Amniotic stem cell (primary cell): Measurements from ENCODE around the gene CASZ1.

ENCODE experiments used
- DNase-seq: peaks from one replicate; lab custom pipeline; 2025; lab: John Stamatoyannopoulos, UW

Gene CASZ1

DNA sequence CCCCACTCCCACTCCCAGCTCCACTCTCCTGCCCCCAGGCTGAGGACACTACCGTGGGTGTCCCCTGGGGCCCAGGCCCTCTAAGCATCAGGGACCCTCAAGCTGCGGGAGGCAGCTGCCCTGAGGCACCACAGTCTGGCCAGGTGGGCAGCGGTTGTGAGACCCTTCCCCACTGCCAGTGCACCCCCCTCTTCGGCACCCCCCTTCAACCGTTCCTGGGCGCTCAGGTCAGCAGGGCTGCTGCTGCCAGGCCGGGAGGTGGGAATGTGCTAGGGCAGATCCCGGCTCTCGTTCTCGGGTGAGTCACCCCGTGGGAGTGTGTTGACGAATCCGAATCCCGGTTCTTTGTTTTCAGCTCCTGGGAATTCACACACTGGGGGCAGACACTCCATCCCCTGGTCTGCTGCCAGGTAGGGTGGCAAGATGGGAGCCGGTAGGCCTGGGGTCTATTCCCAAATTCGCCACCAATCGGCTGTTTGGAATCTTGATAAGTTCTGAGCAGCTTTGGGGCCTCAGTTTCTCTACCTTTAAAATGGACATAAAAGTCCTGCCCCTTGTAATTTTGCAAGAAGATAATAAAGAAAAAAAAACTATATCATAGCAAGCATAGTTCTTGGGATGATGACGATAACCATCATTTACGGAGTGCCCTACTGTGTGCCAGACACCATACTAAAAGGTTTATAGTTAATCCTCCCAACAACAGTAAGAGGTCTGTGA lies 28.5 kb upstream of the CASZ1 start:
- DNase-seq: peak; percentile 27

GRCh38 chr1:10823000-10823401 lies 26.6 kb upstream of the CASZ1 start:
- no peak for DNase-seq

DNA sequence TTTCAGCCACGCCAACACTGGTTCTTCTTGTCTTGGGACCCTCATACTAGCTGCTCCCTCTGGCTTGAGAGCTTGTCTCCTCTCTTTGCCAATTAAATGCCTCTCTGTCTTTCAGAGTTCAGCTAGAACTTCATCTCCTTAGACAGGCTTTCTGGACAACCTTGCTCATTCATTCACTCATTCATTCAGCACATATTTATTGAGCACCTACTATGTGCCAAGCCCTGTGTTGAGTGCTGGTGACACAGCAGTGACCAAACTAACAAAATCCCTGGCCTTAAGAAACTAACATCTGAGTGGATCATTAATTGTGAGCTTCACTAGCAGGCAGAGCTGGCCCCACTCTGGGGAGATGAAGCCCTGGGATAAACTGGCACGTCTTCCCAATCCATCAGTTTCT lies 24.9 kb upstream of the CASZ1 start:
- DNase-seq: no peak

- no peak for DNase-seq
Observed at GRCh38 chr1:10820422-10820821, 24.0 kb upstream of the CASZ1 start.

DNA sequence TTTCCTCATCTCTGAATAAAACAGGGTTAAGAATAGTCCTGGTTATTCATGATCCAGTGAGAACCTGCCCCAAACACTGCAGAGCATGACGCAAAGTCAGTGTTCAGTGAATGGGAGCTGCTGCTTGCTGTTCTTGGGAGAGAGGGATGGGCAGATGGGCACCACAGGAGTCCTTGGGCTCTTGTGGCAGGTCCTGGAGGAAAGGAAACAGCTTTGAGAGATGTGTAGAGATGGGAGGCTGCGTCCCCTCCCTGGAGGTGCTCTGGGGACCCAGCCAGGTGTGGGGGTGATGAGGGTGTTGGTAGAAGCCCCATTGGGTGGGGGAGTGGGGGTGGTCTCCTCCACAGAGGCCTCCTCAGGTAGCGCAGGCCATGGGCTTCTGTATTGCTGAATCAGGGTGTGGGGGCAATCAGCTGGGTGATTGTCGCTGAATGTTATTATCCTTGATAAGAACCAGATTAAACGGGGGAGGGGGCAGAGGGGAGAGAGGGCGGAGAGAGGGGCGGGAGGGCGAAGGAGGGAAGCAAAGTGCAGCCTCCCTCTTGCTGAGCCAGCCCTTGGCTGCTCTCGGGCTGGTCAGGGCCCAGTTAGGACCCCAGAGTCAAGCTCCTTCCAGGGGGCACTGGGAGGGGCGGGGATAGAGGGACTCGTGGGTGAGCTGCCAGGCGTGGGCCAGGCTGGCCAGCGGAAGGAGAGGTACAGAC lies 22.9 kb upstream of the CASZ1 start:
- no peak for DNase-seq

DNA sequence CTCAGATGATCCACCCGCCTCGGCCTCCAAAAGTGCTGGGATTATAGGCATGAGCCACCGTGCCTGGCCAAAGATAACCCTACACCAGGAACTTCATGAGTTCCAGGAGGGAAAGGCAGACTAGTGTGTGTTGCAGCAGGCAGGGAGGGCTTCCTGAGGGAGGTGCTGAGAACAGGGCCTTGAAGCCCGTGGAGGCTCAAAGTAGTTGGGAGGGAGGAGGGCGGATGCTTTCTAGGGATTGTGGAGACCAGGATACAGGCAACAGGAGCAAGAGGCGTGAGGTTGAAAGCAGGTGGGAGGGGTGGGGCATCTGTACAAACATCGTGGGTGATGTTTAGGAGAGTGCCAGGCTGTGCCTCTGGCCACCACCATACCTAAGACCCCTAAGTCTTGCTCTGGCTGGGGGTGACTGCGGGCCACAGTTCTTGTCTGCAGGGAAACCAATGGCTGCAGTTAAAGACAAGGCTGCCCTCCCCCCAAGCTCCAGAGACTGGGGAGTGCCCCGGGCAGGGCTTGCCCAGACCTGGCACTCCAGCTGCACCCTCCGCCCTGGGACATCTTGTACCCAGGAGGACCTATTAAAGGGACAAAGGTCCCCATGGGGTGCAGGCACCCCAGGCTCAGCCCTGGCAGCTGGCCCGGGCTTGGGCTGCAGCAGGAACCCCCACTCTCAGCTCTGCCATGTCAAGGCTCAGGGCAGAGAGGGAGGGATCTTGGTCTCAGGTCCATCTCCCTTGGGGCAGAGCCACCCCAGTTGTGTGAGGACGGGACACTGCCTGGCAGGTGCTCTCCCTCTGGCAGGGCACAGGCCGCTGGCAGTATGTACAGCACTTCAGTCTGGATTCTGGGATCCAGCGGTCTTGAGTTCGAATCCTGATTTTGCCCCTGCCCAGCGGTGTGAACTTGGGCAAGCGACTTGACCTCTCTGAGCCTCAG lies 22.1 kb upstream of the CASZ1 start:
- DNase-seq: no peak

DNA sequence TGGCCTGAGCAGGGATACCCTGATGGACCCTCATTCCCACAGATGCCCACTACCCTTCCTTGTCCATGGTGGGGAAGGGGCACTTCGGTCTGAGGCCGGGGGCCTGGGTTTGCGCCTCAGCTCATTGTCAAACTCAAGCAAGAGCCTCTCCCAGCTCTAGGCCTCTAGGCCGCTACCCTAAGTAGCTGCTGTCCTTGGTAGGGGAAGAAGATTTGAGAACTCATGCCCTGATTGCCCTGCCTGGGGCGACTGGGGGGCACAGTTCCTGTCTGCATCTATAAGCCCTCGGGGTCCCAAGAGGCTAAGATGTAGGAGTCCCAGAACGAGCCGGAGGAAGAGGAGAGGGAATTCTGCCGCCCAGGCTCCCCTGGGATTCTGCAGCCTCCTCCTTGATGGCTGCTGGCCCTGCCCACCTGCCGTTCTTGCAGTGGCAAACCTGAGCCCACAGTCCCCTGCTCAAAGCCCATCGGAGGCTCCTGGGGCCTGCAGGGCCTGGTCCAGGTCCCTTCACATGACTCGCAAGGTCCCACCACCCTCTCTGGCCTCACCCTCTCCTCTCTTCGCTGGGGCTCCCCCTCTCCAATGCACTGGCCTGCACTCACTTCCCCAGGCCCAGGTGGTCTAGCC lies 20.4 kb upstream of the CASZ1 start:
- no peak for DNase-seq

- no peak for DNase-seq
Observed at GRCh38 chr1:10816233-10816632, 19.8 kb upstream of the CASZ1 start.

DNA sequence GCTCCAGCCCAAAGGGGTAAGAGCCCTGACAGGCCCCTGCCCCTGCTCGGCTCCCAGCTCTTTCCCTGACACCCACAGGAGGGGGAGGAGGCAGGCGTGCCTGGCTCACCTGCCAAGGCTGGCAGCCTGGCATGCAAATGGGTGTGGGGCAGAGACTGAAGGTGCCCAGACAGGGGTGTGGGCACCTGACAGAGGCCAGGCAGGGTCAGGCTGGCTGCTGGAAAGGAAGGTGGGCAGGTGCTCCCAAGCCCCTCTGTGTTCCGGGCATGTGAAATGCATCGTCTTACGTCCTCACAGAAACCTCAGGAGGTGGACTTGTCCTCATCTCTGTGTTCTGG lies 19.4 kb upstream of the CASZ1 start:
- no peak for DNase-seq

- no peak for DNase-seq
Observed at GRCh38 chr1:10814976-10815857, 18.8 kb upstream of the CASZ1 start.

- DNase-seq: no peak
Observed at GRCh38 chr1:10814312-10814711, 17.9 kb upstream of the CASZ1 start.

DNA sequence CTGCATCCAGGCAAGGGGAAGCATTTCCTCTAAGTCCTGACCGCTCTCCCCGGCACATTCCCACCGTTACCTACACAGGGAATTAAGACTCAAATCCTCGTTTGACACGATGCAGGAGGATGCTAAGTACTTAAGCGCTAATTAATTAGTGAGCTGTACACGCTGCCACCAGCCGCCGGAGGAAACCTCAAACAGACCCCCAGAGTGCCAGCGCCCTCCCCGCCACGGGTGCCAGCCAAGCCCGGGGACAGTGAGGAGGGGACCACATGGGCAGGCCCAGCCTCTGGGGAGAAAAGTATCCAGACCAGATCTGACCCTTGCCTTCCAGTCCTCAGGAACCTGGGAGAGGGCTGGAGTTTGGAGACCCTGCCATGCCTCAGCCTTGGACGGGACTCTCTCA lies 17.4 kb upstream of the CASZ1 start:
- no peak for DNase-seq

- DNase-seq: no peak
Observed at GRCh38 chr1:10812387-10812915, 16.0 kb upstream of the CASZ1 start.

DNA sequence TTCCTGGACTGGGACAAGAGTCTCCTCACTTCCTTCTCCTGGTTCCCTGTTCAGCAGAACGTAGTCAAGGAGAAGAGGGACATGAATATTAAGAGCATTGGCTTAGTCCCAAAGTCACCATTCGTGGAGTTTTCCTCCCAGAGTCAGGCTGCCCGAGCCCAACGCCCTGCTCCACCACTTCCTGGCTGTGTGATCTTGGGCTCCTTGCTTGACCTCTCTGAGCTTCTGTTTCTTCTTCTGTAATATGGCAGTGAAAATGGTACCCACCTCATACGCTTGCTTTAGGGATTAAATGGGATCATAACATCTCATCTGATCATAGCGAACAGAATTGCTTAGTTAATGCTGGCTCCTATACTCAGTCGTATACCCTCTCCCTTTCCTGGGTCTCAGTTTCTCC lies 12.0 kb upstream of the CASZ1 start:
- no peak for DNase-seq

DNA sequence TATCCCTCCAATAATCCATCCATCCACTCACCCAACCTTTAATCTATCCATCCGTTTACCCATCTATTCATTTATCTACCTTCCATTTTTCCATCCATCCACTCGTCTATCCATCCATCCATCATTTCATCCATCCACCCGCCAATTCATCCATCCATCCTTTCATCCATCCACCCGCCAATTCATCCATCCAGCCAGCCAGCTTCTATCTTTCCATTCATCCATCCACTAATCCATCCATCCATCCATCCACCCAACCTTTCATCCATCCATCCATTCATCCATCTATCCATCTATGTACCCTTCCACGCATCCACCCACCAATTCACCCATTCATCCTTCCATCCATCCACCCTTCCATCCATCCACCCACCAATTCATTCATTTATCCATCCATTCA lies 10.5 kb upstream of the CASZ1 start:
- DNase-seq: no peak

- no peak for DNase-seq
Observed at GRCh38 chr1:10803971-10804820, 7.8 kb upstream of the CASZ1 start.

DNA sequence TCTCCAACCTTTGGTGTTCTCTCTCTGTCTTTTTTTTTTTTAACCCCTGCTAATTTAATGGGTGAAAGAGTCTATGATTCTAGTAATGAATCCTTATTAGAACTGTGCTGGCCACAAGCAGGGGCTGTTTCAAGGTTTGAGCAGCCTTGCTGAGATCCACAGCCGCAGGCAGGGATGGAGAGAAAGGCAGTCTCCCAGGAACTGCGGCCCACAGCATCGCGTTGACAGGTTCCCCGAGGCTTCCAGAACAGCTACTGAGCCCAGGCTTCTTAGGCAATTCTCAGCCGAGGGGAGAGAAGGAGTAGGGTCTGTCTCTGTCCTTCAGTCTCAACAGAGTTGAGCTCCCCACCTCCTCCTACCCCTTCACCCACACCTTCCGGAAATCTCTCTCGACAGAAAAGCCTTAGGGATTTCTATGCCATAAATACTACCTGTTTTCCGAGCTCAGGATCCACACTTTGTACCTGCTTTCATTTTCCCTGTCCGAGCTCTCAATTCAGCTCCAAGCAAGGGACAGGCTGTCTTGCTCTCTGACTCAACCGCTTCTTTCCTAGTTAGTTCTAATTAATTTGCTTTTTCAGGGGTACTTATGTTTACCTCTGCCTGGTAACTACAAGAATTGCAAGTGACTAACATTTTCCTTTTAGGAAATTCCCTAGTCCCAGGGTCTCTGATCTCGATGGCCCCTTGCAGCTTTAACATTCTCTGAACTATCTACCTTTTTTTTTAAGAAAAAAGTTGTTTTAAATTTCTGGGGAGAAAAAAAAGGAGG lies 6.7 kb upstream of the CASZ1 start:
- DNase-seq: no peak

DNA sequence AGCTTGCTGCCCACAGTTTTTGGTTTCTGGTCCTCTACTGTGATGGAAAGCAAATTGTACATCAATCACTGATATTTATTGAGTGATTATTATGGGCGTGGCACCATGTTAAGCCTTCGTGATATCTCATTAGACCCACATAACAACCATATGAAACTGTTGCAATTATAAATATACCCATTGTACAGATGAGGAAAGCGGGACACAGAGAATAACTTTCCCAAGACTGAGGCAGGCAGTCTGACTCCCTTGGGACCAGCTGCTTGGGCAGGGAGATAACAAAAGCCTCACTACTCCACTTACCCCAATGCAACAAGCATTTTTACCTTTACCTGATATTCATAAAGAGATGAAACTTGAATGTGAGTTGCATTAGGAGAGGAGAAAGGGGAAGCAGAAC lies 4.3 kb upstream of the CASZ1 start:
- no peak for DNase-seq

GRCh38 chr1:10799726-10800125 lies 3.3 kb upstream of the CASZ1 start:
- DNase-seq: no peak
